Skeletal muscle satellite cell (primary cell): ENCODE data around the gene GNB1.
A peak's percentile ranks its signal among the peaks of the same experiment; 100 is the strongest.

Experiments
- H3K27me3 ChIP-seq: 2 replicates; pipeline ENCODE4 v1.7.0; 2013; ENCODE audit warnings: low read length; ENCODE audit not compliant: control insufficient read depth, insufficient read depth
- H3K36me3 ChIP-seq: 2 replicates; pipeline ENCODE4 v1.7.0; 2013; ENCODE audit warnings: mild to moderate bottlenecking, control low read depth, low read length; ENCODE audit not compliant: insufficient read depth
- H3K4me1 ChIP-seq: 2 replicates; pipeline ENCODE4 v1.7.0; 2013; ENCODE audit warnings: low read length; ENCODE audit not compliant: control insufficient read depth, insufficient read depth
- H3K4me2 ChIP-seq: 2 replicates; pipeline ENCODE4 v1.7.0; 2013; ENCODE audit warnings: mild to moderate bottlenecking, low read length
- H3K4me3 ChIP-seq: 2 replicates; pipeline ENCODE4 v1.7.0; 2013; ENCODE audit warnings: low read length
- H3K9ac ChIP-seq: 2 replicates; pipeline ENCODE4 v1.7.0; 2013; ENCODE audit warnings: mild to moderate bottlenecking, low read depth, low read length, moderate library complexity
- H3K9me3 ChIP-seq: replicated peaks from 2 replicates; pipeline ENCODE4 v1.7.0; 2013; ENCODE audit warnings: mild to moderate bottlenecking, control low read depth, low read length

The GNB1 gene

DNA sequence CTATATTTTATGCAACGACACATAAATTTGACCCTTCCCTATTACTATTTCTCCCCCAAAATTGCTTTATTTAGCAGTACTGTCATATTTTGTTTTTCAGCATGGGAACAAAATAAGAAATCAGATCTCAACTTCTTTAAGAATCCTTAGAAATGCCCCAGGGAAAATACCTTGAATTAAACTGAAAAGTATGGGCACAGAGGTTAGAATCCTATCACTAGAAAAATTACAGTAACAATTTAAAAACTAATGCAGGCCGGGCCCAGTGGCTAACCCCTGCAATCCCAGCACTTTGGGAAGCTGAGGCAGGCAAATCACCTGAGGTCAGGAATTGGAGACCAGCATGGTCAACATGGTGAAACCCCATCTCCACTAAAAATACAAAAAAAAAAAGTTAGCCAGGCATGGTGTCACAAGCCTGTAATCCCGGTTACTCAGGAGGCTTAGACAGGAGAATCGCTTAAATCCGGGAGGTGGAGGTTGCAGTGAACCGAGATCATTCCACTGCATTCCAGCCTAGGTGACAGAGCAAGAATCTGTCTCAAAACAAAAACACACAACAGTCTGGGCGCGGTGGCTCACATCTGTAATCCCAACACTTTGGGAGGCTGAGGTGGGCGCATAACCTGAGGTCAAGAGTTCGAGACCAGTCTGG, 51.4 kb downstream of the GNB1 start:
- H3K4me3 ChIP-seq: no peak overlapping the region
- peaks cover 34% of the 10 kb centered on the region for H3K36me3 ChIP-seq
- no peak overlapping the region for H3K9ac ChIP-seq
- no peak overlapping the region for H3K4me2 ChIP-seq
- H3K9me3 ChIP-seq: no peaks in the 10 kb centered on the region
- peaks cover 23% of the 10 kb centered on the region for H3K4me1 ChIP-seq
- no peaks in the 10 kb centered on the region for H3K27me3 ChIP-seq

DNA sequence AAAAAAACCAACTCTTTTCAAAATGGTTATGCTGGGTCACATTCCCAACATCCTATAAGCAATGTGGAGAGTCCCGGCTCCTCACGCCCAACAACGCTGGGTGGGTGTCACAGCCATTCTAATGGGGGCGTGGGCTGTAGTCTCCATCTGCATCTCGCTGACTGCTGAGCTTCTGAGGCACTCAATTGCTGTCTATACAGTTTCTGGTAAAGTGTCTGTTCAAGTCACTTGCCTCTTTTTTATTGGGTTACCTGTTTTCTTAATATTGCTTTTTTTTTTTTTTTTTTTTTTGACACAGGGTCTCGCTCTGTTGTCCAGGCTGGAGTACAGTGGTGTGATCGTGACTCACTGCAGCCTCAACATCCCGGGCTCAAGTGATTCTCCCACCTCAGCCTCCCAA, 54.8 kb downstream of the GNB1 start:
- no peak overlapping the region for H3K4me3 ChIP-seq
- H3K36me3 ChIP-seq: peaks cover 44% of the 10 kb centered on the region
- H3K4me2 ChIP-seq: no peak overlapping the region
- H3K4me1 ChIP-seq: peaks cover 35% of the 10 kb centered on the region
- no peaks in the 10 kb centered on the region for H3K27me3 ChIP-seq
- H3K9ac ChIP-seq: no peak overlapping the region
- H3K9me3 ChIP-seq: no peaks in the 10 kb centered on the region

- Histone ChIP-seq H3K9me3 (no peaks in the 10 kb centered on the region), H3K4me1 (peaks cover 33% of the 10 kb centered on the region), H3K36me3 (peaks cover 44% of the 10 kb centered on the region), H3K9ac (no peak overlapping the region), H3K27me3 (no peaks in the 10 kb centered on the region), H3K4me3 (no peak overlapping the region), H3K4me2 (no peak overlapping the region)
Measured at GRCh38 chr1:1835546-1835945, 55.3 kb downstream of the GNB1 start.

DNA sequence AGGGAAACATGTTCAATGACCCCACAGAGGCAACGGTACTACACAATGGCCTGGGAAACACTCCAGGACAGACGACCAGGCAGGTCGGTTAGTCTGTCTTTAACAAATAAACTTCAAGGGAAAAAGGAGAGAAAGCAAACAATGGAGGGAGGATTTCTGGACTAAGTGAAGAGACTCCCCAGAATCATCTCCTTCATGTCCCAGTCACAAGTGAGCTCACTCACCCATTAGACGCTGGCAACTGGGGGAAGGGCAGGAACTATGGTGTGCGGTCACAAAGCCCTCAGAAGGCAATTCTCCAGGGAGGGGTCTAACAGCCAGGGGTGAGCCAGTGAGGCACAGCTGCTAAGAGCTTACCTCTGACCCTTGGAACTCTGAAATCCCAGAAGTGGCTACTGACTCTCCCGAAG, 57.0 kb downstream of the GNB1 start:
- Histone ChIP-seq H3K4me1 (peaks cover 33% of the 10 kb centered on the region), H3K36me3 (peaks cover 47% of the 10 kb centered on the region), H3K27me3 (no peaks in the 10 kb centered on the region), H3K4me2 (peak overlapping the region; percentile 58), H3K9me3 (no peaks in the 10 kb centered on the region), H3K4me3 (no peak overlapping the region), H3K9ac (no peak overlapping the region)

DNA sequence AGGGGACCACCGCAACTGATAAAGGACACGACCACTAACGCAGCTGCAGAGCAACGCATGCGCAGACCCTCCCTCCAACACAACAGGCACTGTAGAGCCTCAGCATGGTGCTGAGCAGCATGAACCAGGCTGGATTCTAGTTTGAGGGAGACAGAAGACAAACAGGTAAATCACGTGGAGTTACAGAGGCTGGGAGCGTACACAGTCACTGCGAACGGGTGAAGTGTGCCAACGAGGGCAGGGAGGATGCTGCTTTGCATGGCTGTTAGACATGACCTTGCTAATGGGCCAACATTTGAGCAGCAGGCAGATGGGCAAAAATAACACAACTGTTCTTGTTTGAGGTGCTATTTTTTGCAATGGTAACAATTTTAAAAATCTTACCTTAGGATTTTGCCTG, 57.4 kb downstream of the GNB1 start:
- H3K27me3 ChIP-seq: no peaks in the 10 kb centered on the region
- no peak overlapping the region for H3K4me3 ChIP-seq
- H3K4me1 ChIP-seq: peaks cover 33% of the 10 kb centered on the region
- peak overlapping the region; percentile 58 for H3K4me2 ChIP-seq
- H3K36me3 ChIP-seq: peaks cover 43% of the 10 kb centered on the region
- H3K9ac ChIP-seq: no peak overlapping the region
- H3K9me3 ChIP-seq: no peaks in the 10 kb centered on the region

DNA sequence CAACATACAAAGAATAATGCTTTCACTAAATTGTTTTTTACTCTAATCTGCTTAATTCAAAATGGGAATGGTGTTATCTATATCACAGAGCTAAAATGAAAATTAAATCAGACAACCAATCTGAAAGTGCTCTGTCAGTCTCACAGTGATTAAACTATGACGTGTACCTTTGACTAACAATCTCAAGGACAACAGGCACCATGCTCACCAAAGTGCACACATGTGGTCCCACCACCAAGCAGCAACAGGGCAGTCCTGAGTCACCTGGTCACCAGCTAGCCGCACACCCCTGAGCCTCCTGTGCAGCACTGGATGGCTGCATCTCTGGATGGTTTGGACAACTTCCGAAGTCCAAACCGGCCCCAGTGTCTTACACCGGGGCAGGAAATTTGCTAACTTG, 58.1 kb downstream of the GNB1 start:
- Histone ChIP-seq H3K36me3 (peaks cover 43% of the 10 kb centered on the region), H3K9me3 (no peaks in the 10 kb centered on the region), H3K4me2 (no peak overlapping the region), H3K4me1 (peaks cover 34% of the 10 kb centered on the region), H3K9ac (no peak overlapping the region), H3K27me3 (no peaks in the 10 kb centered on the region), H3K4me3 (no peak overlapping the region)

GRCh38 chr1:1832166-1832565, 58.7 kb downstream of the GNB1 start:
- H3K4me3 ChIP-seq: no peak overlapping the region
- H3K9me3 ChIP-seq: no peaks in the 10 kb centered on the region
- no peaks in the 10 kb centered on the region for H3K27me3 ChIP-seq
- H3K36me3 ChIP-seq: peaks cover 43% of the 10 kb centered on the region
- no peak overlapping the region for H3K9ac ChIP-seq
- no peak overlapping the region for H3K4me2 ChIP-seq
- peaks cover 40% of the 10 kb centered on the region for H3K4me1 ChIP-seq

DNA sequence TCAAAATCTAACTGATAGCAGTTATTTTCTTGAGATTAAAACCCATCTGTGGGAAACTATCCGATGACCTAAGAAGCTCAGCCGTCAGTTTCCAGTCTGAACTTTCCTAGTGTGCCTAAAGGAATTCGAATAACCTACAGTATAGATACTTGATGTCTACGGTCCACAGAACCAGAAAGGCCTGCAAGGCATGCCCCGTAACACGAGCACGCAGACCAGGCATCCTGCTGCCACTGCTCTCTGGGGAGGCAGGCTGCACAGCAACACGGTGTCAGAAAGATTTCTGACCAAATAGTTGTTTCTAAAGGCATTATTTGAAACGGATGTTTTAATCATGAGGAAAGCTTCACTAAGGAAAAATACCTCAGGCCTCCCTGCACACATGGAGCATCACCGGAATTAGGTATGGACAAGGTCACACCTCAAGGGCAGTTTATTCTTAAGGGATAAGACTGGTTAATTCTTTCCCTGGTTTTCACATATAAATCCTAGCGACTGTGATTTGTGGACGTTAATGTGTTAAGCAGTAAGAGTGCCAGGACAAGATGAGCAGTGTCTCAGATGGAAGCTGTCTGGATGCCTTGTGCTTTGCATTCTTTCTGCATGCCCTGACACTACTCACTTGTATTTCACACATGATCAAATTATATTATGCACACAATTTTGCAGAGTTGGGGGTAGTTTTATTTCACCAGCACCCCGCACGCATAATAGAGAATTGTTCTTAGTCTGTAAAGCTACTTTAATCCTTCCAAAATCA, 63.6 kb downstream of the GNB1 start:
- no peaks in the 10 kb centered on the region for H3K9me3 ChIP-seq
- H3K4me3 ChIP-seq: no peak overlapping the region
- no peaks in the 10 kb centered on the region for H3K27me3 ChIP-seq
- H3K4me1 ChIP-seq: peaks cover 22% of the 10 kb centered on the region
- no peak overlapping the region for H3K9ac ChIP-seq
- peaks cover 33% of the 10 kb centered on the region for H3K36me3 ChIP-seq
- peak overlapping the region; percentile 21 for H3K4me2 ChIP-seq

GRCh38 chr1:1826356-1827088, 64.4 kb downstream of the GNB1 start:
- peaks cover 19% of the 10 kb centered on the region for H3K4me1 ChIP-seq
- H3K9me3 ChIP-seq: no peaks in the 10 kb centered on the region
- no peak overlapping the region for H3K4me3 ChIP-seq
- peak overlapping the region; percentile 25 for H3K4me2 ChIP-seq
- no peaks in the 10 kb centered on the region for H3K27me3 ChIP-seq
- no peak overlapping the region for H3K9ac ChIP-seq
- H3K36me3 ChIP-seq: peaks cover 39% of the 10 kb centered on the region

GRCh38 chr1:1825217-1825616, 65.7 kb downstream of the GNB1 start:
- H3K4me1 ChIP-seq: peaks cover 19% of the 10 kb centered on the region
- H3K27me3 ChIP-seq: no peaks in the 10 kb centered on the region
- no peak overlapping the region for H3K9ac ChIP-seq
- H3K36me3 ChIP-seq: peaks cover 48% of the 10 kb centered on the region
- H3K4me3 ChIP-seq: no peak overlapping the region
- no peaks in the 10 kb centered on the region for H3K9me3 ChIP-seq
- no peak overlapping the region for H3K4me2 ChIP-seq

- Histone ChIP-seq H3K9ac (no peak overlapping the region), H3K27me3 (no peaks in the 10 kb centered on the region), H3K4me3 (no peak overlapping the region), H3K4me2 (no peak overlapping the region), H3K4me1 (no peaks in the 10 kb centered on the region), H3K36me3 (peaks cover 70% of the 10 kb centered on the region), H3K9me3 (no peaks in the 10 kb centered on the region)
Measured at GRCh38 chr1:1819762-1820161, 71.1 kb downstream of the GNB1 start.
